ENCODE results near the gene ATP6V0A4. TPM values are rescaled to one million over a fixed set of nuclear protein-coding genes. Genes with fewer than 3 reads are reported as not detected.

Gene ATP6V0A4
- total RNA-seq, 1 experiment from 2014 or later: 1.1 TPM

DNA sequence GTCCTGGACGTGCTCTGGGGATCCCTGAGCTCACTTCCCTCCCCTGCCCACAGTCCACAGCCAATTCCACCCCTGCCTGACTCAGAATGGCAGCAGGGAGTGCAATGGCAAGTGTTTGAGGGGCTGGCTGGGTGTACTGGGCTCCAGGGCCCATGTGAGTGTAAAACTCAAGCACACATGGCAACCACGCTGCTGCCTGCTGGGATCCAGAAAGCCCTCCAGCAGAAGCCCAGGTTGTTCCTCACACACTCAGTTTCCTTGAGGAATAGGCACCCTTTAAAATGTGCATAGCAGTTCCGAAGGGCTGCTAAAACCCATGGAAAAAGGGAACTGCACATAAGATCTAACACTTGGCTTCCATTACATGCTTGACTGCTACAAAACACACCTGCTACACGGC is 11.3 kb upstream of the ATP6V0A4 start:
- Mint-ChIP-seq H3K27ac (0 out of 2 replicates have a peak overlapping the region, but pooled peaks have one; percentile 71), H3K27me3 (ENCODE audit: low read depth) (no peaks in the 10 kb centered on the region), H3K9me3 (peaks cover 3% of the 10 kb centered on the region; the same call in 1 of the 2 replicates), H3K36me3 (no peaks in the 10 kb centered on the region; the same call in 1 of the 2 replicates), H3K4me3 (no peak overlapping the region), H3K4me1 (no peaks in the 10 kb centered on the region)
- ATAC-seq: no peak
- POLR2A ChIA-PET: no interaction called here
- DNase-seq (ENCODE audit: low spot score): no peak
- no peak for TF ChIP-seq MYBL2 (CRISPR knock-in tag; IDR thresholded peaks at IDR 0.05)
- no peak for TF ChIP-seq RELA (CRISPR knock-in tag; IDR thresholded peaks at IDR 0.05; ENCODE audit: borderline replicate concordance)
- TF ChIP-seq PRRX2 (CRISPR knock-in tag; IDR thresholded peaks at IDR 0.05): no peak
- no peak for TF ChIP-seq ZNF219 (CRISPR knock-in tag; IDR thresholded peaks at IDR 0.05; ENCODE audit: borderline replicate concordance)
- no peak for TF ChIP-seq NFYB (CRISPR knock-in tag; conservative IDR thresholded peaks at IDR 0.05; ENCODE audit: low read depth)
- no peak for TF ChIP-seq ZNF263 (CRISPR knock-in tag; IDR thresholded peaks at IDR 0.05; ENCODE audit: low read depth)
- TF ChIP-seq, protein P1, sequence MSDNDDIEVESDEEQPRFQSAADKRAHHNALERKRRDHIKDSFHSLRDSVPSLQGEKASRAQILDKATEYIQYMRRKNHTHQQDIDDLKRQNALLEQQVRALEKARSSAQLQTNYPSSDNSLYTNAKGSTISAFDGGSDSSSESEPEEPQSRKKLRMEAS (CRISPR knock-in tag; IDR thresholded peaks at IDR 0.05): no peak
- no peak for TF ChIP-seq E2F4 (CRISPR knock-in tag; IDR thresholded peaks at IDR 0.05; ENCODE audit: borderline replicate concordance, low read depth)
- TF ChIP-seq IRF2 (CRISPR knock-in tag; IDR thresholded peaks at IDR 0.05; ENCODE audit: borderline replicate concordance, low read depth): no peak
- CTCF ChIA-PET: no interaction called here

GRCh38 chr7:138804618-138805017 is 6.6 kb upstream of the ATP6V0A4 start:
- Mint-ChIP-seq H3K27ac (no peak overlapping the region), H3K9me3 (peaks cover 3% of the 10 kb centered on the region; the same call in 1 of the 2 replicates), H3K4me1 (no peaks in the 10 kb centered on the region), H3K27me3 (ENCODE audit: low read depth) (no peaks in the 10 kb centered on the region), H3K36me3 (no peaks in the 10 kb centered on the region; the same call in 1 of the 2 replicates), H3K4me3 (no peak overlapping the region)
- ATAC-seq (no peak), DNase-seq (ENCODE audit: low spot score) (no peak)
- ChIA-PET POLR2A (no interaction called here), CTCF (interaction anchor here (0.6 kb wide), 2 partner anchors 66 to 905 kb away, joined by 3 to 4 read pairs; no protein-coding TSS in a partner anchor)
- TF ChIP-seq, protein P2, sequence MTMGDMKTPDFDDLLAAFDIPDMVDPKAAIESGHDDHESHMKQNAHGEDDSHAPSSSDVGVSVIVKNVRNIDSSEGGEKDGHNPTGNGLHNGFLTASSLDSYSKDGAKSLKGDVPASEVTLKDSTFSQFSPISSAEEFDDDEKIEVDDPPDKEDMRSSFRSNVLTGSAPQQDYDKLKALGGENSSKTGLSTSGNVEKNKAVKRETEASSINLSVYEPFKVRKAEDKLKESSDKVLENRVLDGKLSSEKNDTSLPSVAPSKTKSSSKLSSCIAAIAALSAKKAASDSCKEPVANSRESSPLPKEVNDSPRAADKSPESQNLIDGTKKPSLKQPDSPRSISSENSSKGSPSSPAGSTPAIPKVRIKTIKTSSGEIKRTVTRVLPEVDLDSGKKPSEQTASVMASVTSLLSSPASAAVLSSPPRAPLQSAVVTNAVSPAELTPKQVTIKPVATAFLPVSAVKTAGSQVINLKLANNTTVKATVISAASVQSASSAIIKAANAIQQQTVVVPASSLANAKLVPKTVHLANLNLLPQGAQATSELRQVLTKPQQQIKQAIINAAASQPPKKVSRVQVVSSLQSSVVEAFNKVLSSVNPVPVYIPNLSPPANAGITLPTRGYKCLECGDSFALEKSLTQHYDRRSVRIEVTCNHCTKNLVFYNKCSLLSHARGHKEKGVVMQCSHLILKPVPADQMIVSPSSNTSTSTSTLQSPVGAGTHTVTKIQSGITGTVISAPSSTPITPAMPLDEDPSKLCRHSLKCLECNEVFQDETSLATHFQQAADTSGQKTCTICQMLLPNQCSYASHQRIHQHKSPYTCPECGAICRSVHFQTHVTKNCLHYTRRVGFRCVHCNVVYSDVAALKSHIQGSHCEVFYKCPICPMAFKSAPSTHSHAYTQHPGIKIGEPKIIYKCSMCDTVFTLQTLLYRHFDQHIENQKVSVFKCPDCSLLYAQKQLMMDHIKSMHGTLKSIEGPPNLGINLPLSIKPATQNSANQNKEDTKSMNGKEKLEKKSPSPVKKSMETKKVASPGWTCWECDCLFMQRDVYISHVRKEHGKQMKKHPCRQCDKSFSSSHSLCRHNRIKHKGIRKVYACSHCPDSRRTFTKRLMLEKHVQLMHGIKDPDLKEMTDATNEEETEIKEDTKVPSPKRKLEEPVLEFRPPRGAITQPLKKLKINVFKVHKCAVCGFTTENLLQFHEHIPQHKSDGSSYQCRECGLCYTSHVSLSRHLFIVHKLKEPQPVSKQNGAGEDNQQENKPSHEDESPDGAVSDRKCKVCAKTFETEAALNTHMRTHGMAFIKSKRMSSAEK (CRISPR knock-in tag; IDR thresholded peaks at IDR 0.05; ENCODE audit: borderline replicate concordance): no peak
- TF ChIP-seq, protein P1 (CRISPR knock-in tag; IDR thresholded peaks at IDR 0.05): no peak
- TF ChIP-seq ZSCAN18 (CRISPR knock-in tag; IDR thresholded peaks at IDR 0.05) (no peak), USF1 (CRISPR knock-in tag; IDR thresholded peaks at IDR 0.05) (no peak), CREM (CRISPR knock-in tag; IDR thresholded peaks at IDR 0.05) (no peak), NFYB (CRISPR knock-in tag; conservative IDR thresholded peaks at IDR 0.05; ENCODE audit: low read depth) (no peak), PRDM15 (CRISPR knock-in tag; IDR thresholded peaks at IDR 0.05) (no peak), USF2 (CRISPR knock-in tag; IDR thresholded peaks at IDR 0.05) (no peak)
- TF ChIP-seq, protein P3, sequence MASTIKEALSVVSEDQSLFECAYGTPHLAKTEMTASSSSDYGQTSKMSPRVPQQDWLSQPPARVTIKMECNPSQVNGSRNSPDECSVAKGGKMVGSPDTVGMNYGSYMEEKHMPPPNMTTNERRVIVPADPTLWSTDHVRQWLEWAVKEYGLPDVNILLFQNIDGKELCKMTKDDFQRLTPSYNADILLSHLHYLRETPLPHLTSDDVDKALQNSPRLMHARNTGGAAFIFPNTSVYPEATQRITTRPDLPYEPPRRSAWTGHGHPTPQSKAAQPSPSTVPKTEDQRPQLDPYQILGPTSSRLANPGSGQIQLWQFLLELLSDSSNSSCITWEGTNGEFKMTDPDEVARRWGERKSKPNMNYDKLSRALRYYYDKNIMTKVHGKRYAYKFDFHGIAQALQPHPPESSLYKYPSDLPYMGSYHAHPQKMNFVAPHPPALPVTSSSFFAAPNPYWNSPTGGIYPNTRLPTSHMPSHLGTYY (CRISPR knock-in tag; IDR thresholded peaks at IDR 0.05): no peak
- TF ChIP-seq, protein P4, sequence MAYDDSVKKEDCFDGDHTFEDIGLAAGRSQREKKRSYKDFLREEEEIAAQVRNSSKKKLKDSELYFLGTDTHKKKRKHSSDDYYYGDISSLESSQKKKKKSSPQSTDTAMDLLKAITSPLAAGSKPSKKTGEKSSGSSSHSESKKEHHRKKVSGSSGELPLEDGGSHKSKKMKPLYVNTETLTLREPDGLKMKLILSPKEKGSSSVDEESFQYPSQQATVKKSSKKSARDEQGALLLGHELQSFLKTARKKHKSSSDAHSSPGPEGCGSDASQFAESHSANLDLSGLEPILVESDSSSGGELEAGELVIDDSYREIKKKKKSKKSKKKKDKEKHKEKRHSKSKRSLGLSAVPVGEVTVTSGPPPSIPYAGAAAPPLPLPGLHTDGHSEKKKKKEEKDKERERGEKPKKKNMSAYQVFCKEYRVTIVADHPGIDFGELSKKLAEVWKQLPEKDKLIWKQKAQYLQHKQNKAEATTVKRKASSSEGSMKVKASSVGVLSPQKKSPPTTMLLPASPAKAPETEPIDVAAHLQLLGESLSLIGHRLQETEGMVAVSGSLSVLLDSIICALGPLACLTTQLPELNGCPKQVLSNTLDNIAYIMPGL (CRISPR knock-in tag; IDR thresholded peaks at IDR 0.05): no peak
